CD4-positive, alpha-beta T cell treated with Interleukin-17A for 4 hours (primary cell): Measurements from ENCODE around the gene BMPR1A.
"Not testable (repeated sequence)": the region's sequence is repeated elsewhere in the genome, so short reads cannot be mapped to it uniquely, and the experiment has no call there.

Source experiments
- DNase-seq: peaks from one replicate; pipeline ENCODE4 v3.0.0-alpha.2; 2020; ENCODE audit warnings: mixed read lengths

BMPR1A gene

DNA sequence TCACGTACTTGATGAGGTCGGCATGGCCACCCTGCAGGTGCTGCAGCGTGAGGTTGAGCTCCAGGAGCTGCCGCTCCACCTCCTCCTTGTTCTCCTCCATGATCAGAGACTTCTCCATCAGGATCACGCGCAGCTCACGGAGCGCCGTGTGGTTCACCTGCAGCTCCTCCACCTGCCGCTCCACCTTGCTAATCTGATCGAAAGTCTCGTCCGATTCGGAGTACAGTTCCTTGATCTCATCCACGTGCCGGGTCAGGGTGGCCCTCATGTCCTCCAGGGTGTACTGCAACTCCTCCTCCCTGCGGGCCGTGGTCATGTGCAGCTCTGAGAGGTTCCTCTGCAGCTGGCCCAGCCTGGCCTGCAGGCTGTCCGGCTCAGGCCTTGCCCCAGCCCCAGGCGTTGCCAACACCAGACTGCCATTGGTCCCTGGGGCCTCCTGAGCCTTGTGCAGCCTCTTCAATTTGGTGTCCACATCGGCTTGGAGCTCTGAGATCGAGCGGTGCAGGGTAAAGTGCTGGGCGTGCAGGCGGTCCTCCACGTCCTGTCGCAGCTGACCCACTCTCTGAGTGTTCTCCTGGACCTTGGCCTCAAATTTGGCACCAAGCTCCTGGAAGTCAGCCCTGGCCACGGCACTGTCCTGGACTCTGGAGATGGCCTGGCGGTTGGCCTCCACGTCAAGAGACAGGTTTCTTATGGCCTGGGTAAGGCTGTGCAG is 187.1 kb downstream of the BMPR1A start:
- DNase-seq = no peak

DNA sequence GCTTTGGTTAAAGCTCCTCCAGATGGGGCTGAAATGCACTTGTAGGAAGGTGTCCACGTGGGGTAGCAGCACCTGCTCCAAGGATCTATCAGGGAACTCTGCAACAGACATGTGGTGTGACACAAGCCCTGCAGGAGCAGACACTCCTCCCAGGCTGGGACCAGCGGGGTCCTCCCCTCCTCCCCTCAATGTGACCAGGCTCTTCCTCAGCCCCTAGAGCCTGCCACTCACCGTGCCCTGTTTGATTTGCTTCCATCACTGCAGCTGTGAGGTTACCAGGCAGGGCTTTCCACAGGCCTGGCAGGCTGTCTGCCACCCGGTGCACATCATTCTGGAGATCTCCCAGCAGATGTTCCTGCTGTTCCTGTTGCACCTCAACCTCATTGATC is 187.6 kb downstream of the BMPR1A start:
- DNase-seq = no peak

DNA sequence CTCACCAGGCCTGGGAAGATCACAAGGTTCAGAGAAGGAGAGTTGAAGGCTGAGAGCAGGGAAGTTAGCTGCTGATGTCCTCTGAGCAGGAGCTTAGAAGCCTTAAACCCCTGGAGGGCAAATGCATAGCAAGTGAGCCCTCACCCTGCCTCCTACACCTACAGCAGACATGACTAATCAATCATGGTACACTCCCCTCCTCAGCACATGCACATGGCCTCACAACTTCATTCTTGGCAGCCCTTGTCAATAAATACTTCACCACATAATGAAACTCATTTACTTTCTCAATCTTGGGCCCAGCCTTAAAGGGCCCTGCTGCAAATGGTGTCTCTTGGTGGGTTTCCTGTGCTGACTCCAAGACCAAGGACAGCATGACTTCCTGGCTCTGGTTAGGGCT is 188.1 kb downstream of the BMPR1A start:
- no peak for DNase-seq

DNA sequence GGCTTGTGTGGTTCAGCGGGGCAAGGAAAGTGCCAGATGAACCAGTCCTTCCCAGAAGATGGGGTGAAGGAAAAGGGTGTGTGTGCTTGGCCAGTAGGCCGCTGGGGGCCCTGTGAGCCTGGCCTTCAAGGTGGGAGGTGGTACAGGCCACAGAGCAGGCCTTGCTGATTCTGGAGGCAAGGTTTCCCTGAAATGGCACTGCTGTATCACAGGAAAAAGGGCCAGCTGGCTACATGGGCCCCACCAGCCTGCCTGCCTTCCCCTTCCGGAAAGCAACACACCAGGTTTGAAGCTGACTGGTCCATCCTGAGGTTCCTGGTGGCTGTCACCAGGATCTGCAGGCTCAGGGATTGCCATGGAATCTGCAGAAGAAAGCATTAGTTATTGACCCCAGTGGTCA is 188.5 kb downstream of the BMPR1A start:
- DNase-seq = no peak

DNA sequence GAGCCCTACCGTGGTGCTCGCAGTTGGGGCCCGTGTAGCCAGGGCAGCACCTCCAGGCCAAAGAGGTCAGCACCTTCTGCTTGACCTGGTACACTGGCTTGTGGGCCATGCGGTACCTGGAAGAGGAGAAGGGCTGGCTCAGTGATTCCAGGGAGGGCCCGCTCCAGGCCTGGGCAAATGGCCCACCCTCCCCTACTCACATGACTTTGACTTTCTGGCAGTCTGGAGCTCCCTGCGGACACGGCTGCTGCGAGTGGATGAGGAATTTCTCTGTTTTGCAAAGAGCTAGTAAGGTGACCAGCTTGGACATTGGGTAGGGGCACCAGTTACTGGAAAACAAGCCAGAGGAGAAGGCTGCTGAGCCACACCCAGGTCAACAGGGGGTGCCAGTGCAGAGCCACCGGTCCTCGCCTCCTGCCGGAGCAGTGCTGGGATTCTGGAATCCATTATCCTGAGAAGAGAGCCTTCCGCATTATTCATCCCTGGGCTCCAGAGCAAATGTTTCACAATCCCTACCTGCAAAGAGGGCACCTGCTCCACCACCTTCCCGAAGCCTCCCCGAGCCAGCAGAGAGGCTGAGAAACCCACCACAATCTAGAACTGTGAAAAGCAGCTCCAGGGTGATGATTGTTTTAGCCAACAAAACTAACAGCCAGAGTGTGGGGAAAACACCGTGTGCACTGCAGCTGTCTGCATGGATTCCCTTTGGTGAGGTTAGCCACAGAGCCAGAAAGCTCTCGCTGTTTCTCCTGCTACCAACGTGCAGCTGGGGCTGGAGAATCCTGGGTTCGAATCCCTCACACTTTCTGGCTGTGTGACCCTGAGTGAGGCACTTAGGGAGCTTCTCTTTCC is 189.2 kb downstream of the BMPR1A start:
- no peak for DNase-seq

DNA sequence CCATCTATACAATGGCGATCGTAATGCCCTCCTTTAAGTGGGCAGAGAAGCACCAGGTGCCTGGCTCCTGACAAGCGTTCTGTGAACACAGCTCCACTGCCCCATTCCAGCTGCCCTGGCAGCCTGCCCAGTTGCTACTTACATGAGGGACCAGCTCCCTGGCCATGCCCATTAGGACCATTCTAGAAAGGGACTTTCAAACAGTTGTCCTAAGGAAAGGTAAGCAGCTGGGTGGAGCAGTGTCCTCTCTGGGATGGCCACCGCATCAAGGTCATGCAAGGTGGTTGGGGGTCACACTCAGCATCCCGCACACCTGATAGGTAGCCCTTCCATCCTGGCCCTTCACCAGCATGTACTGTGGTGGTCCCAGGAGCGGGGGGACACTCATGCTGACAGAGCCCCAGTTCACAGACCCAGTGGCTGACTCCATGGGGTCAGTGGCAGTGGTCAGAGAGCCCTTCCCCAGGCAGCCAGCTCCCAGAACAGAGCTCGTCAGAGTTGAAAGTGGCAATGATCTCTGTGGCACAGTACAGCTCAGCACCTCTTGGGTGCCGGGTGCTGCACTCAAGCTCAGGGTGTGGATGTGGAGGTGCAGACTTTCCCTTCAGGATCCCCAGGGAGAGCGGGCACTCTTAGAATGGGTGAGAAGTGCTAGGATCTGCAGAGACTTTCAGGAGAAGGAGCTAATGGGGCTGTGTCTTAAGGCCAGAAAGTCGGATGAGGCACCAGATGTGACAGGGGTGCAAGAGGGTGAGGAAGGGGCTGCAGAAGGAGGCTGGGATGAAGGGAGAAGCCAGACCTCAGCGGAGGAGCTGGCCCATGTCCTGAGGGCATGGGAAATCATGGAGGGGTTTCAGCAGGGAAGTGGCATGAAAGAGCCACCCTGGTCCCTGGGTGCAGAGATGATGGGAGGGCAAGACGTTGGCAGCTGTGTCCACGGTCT is 190.1 kb downstream of the BMPR1A start:
- no peak for DNase-seq

DNA sequence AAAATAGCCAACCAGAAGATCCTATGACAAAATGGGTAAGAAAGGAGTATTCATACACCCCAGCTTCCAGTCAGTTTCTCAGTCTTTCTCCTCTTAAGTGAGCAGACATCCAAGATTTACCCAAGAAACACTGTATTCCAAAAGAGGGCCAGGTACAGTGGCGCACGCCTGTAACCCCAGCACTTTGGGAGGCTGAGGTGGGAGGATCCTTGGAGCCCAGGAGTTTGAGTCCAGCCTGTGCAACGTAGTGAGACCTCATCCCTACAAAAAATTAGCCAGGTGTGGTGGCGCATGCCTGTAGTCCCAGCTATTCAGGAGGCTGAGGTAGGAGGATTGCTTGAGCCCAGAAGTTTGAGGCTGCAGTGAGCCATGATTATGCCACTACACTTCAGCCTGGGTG is 191.4 kb downstream of the BMPR1A start:
- DNase-seq = not testable (repeated sequence)

DNA sequence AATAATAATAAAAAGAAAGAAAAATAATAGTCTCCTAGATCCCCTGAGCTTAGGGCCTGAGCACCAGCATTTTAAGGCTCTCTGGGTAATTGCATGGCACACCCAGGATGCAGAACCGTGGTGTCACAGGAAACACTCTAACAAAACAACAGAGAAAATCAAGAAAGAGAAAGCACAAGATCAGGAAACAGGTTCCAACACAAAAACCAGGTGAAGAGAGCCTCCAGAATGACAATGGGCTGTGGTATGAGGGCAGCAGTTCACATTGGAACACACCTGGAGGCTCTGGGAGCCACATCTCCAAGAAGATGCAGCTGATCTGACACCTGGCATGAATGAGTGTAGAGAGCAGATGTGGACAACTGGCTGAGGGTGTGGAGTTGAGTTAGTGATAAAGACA is 193.9 kb downstream of the BMPR1A start:
- DNase-seq = peak; percentile 46

DNA sequence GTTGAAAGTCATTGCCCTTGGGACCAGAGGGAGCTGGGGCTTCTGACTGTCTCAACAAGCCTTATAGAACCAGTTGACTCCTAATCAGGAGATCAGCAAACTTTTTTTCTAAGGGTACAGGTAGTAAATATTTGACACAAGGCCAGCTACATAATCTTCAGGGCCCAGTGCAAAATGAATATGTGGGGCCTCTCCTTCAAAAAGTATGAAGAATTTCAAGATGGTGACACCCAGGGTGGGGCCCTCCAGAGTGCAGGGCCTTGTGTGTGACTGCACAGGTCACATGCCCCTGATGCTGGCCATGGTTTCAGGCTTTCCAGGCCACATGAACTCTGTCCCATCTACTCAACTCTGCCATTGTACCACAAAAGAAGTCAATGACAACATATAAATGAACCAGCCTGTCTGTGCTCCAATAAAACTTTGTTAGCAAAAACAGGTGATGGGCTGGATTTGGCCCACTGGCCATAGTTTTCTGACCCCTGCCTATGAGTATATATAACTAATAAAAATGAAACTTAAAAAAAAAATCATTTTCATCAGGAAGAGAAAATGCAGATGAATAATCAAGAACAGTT is 194.9 kb downstream of the BMPR1A start:
- no peak for DNase-seq

DNA sequence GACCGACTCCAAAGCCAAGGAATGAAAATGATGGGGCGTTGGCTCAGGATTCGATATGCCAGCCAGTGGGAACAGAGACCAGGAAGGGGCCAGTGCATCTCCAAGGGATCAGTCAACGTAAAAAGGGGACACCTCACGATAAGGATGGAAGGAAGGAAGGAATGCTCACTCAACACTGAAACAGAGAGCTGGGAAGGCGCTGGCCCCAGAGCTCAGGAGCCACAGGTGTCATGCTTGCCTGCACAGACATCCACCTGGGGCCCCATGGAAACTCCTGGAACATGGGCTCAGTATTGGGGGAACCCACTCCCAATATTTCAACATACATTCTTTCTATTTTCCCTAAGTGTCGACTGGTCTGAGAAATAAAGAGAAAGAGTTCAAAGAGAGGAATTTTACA is 195.7 kb downstream of the BMPR1A start:
- DNase-seq = no peak

DNA sequence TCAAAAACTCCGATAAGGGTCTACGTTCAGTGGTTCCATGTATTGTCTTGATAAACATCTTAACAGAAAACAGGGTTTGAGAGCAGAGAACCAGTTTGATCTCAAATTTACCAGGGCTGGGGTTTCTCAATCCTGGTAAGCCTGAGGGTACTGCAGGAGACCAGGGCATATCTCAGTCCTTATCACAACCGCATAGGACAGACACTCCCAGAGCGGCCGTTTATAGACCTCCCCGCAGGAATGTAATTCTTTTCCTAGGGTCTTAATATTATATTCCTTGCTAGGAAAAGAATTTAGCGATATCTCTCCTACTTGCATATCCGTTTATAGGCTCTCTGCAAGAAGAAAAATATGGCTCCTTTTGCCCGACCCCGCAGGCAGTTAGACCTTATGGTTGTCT is 196.3 kb downstream of the BMPR1A start:
- DNase-seq = not testable (repeated sequence)

DNA sequence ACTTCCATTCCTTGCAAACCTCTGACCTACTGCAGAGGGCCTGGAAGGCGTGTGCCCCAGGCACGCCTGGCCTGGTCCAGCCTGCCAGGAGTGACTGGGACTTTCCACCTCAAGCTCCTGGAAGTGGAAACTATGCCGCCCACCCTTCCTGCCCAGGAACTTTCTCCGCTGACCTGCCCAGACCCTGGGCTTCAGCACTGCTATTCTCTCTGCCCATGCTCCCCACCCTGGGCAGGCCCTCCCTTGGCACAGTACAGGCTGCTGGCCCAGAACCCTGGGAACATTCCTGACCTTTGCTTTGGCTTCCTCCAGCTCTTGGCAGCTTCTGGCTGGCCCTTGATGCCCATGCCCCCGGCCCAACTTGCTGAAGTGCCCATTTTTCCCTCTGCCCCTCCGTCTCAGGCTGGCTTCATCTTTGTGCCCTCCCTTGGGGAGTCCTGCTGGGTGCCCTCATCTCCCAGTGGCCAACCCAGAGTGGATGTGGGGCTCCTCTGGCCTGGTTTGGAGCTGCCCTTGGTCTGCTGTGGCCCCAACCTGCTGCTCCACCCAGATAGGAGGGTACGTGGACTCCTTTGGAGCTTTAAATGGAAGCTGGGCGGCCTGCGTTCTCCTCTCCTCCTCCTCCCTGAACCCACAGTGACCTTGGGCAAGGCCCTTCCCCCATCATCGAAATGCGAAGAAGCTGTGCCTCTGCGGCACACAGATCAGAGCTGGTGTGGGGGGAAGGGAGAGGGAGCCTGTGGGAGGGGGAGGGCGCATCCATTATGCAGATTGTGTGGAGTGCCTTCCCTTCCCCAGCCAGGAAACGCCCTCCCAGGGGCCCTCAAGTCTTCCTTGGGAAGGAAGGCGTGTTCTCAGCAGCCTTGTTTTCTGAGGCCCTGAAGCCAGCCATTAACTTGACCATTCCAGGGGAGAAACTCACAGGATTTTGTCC is 197.6 kb downstream of the BMPR1A start:
- DNase-seq = no peak

DNA sequence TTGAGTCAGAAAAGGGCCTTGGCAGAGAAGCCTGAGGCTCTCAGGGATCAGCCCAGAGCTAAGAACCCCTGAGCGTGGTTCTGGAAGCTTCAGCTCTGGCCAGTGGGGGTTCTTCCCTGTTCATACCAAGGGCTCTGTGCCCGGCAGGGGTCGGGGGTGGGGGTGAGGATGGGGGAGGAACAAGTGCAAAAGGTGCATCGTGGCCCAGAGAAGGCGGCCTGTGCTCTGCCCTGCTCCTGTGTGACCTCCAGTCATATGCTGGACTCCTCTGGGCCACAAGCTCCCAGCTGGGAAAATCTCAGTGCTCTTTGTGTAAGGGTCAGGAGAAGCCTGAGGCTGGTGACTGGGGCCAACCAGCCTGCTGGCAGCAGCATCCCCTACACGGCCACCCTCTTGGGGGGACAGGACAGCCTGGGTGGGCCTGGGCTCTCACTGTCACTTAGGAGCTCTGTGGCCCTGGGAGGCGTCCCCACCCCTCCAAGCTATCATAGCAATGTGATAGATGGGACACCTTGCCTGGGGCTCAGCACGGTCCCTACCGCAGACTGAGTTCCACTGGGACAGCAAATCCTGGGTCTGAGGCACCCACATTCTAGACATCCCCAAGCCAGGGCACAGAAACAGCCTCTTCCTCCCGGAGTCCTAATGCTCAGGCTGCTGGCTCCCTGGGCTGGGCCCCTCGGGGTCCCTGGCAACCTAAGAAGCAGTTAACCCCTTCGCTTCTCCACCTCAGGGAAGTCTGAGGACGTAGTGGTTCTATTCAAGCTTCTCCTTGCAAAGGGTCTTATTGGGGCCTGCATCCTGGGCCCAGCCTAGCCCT is 198.5 kb downstream of the BMPR1A start:
- DNase-seq = no peak

DNA sequence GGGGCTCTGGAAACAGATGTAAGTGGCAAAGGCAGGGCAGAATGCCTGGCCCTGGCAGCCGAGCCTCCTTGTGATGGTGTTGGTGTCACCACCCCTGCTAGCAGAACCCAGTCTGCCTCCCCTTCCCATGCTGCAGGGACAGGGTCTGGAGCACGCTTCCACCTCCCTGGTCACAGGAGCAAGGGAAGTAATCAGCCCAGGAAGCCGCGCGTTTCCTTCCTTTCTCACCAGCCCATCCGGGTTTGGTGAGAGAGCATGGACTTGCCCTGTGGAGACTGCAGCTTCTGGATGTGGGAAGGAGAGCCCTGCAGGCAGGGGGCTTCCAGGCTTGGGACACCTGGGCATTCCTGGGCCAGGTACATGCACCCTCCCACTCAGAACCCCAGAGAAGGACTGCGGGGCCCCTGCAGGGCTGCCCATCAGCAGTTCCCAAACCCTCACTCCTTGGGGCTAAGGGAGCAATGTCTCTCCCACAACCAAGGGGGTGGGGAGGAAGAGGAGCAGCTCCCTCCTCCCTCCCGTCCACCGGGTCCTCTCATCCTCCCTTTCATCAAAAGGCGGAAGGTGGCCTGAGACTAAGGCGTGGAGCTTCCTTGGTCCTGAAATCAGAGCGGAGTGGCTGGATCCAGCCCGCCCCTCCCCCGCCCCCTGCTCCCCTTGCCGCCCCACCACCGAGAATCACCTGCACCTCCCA is 199.2 kb downstream of the BMPR1A start:
- no peak for DNase-seq

DNA sequence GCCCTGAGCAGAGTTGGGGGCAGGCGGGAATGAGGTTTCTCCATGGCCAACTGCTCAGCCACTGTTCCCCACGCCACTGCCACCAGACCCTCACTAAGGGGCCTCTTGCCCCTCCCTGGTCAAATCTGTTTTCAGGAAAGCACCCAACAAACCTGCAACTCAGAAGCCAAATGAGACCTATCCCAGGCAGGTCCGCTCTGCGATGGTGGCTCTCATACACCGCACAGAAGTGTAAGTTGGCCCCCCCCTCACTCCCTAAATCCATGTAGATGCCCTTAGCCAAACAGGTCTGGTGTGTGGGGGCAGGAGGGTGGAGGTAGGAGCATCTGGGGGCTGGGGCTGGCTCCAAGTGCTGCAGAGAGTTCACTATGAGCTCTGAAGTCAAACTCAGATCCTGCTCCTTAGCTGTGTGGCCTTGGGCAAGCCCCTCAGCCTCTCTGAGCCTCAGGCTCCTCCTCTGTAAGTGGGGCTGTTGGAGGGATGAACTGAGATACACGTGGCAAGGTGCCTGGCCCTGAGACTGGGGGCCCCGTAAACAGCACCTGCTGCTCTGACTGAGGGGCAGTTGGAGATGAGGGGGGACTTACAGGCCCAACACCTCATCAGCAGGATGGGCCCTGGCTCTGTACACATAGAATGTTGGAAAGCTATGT is 199.9 kb downstream of the BMPR1A start:
- no peak for DNase-seq

DNA sequence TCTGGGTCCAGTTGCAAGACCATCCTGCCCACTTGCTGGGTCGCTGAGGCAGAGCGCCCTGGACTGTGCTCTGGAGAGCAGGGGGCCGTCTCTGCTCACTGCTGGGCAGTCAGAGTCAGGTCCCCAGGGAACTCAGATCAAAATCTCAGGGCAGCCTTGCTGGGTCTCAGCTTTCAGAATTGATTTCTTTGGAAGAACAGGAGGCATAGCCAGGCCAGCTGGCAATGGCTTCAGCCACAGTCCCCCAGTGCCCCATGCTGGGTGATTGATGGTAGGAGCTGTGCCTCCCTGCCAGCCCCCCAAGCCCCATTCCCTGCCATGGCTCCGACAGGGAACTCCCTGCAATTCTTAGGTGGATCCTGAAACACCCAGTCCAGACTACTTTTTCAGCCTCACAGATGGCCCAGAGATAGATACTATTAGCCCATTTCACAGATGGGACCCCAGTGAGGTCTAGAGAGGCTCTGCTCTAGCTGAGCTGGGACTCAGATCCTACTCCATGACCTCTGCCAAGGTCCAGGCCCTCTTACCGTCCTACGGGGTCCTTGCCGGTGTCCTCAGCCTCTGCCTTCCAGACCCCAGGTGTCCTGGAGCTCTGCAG is 200.5 kb downstream of the BMPR1A start:
- DNase-seq = no peak

DNA sequence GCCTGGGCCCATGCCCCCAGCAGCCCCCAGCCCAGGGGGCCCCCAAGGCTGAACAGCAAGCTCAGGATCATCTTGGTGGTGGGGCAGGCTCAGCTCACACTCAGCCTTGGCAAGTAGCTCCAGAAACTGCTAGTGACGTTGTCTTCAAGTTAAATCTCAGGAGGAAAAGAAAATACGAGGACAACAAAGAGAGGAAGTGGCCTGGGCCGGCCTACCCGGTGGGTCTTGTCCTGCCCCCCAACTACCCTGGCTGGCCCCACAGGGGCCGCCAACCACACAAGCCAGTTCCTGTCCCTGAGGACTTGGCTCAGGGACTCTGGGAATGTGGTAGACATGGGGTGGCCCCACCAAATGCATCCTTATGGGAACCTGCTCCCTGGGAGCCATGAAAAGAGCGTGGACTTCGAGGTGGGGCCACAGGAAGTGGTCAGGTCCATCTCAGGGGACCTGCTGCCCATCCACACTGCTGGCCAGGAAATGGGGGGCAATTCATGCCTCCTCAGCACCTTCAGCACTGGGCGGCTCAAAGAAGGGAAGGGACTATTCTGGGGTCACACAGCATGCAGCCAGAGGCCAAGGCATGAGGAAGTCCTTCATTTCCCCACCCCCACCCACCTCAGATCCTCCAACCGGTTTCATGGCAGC is 201.2 kb downstream of the BMPR1A start, which contains the start of gene MMRN2:
Gene MMRN2, minus strand, starts transcription at position 145 of the 645 bp plus-strand sequence. Its CDS starts 74 bp downstream, at position 71.
- no peak for DNase-seq

DNA sequence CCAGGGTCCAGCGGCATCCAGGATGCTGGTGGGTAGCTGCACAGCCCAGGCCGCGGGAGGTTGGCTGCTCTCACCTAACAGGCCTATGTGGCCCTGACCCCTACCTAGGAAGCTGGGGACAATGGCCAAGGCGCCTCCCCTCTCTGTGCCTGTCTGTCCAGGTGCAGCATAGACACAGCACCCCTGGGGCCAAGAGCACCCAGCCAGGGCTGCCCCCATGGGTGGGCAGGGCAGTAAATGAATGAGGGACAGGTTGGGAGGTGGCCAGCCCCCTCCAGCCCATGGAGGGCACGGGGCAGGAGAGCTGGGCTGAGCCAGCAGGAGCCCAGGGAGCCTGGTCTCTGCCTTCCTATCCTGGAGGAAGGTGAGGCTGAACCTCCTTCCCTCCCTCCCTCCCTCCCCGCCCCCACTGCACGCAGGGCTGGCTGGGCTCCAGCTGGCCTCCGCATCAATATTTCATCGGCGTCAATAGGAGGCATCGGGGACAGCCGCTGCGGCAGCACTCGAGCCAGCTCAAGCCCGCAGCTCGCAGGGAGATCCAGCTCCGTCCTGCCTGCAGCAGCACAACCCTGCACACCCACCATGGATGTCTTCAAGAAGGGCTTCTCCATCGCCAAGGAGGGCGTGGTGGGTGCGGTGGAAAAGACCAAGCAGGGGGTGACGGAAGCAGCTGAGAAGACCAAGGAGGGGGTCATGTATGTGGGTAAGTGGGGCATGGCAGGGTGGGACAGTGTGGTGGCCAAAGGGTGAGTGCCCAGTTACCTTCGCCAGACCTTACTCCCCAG is 201.9 kb downstream of the BMPR1A start, which contains the start of gene SNCG:
Gene SNCG, plus strand, starts transcription at position 484 of the 785 bp plus-strand sequence. Its CDS starts 99 bp downstream, at position 583.
- DNase-seq = no peak
